HEK293 (cell line): ENCODE data around the gene PRKAB1.

ENCODE experiments used
- CTCF ChIA-PET: fragments of 350-600 bp; formaldehyde crosslinking; extraction: SDS; loops from one replicate; lab custom pipeline; 2021; ENCODE audit warnings: antibody characterized with exemption; lab: Yijun Ruan, JAX
- POLR2A ChIA-PET: fragments of 300-600 bp; formaldehyde crosslinking; extraction: SDS; loops from one replicate; lab custom pipeline; 2020; ENCODE audit warnings: antibody characterized with exemption, inconsistent platforms; lab: Yijun Ruan, JAX
- H3K27ac ChIP-seq: fragments of 200-500 bp; sonication (Bioruptor generic); 2 replicates; pipeline ENCODE4 v1.5.1; 2014; ENCODE audit warnings: low read depth, low read length, control low read depth, inconsistent platforms; ENCODE audit errors: extremely low read depth
- H3K36me3 ChIP-seq, 2 experiments: fragments of 200-500 bp in 1 of 2; sonication (Bioruptor generic) in 1 of 2; 1 replicate in 1 of 2; 2 replicates in 1 of 2; pipeline ENCODE4 v1.5.1; 2014 to 2017; ENCODE audit warnings: inconsistent platforms in 2 of 2, low read length in 2 of 2; ENCODE audit not compliant: control insufficient read depth in 2 of 2, insufficient read depth in 1 of 2
- H3K4me1 ChIP-seq: fragments of 200-500 bp; sonication (Bioruptor generic); 2 replicates; pipeline ENCODE4 v1.5.1; 2014; ENCODE audit warnings: mild to moderate bottlenecking, low read length, inconsistent platforms; ENCODE audit not compliant: control insufficient read depth, insufficient read depth
- H3K4me3 ChIP-seq: 2 replicates; pipeline ENCODE4 v1.5.1; 2011; ENCODE audit warnings: low read depth, mild to moderate bottlenecking, control low read depth, low read length, moderate library complexity
- H3K9me3 ChIP-seq: fragments of 200-500 bp; sonication (Bioruptor generic); 2 replicates; pipeline ENCODE4 v1.5.1; 2014; ENCODE audit warnings: low read depth, low read length, inconsistent platforms; ENCODE audit not compliant: control insufficient read depth, insufficient read depth
- EGR2 ChIP-seq: fragments of 450-650 bp; formaldehyde crosslinking; IDR thresholded peaks from 2 replicates; pipeline ENCODE4 v1.5.1; 2016; ENCODE audit warnings: low read depth, missing biosample characterization, missing genetic modification characterization
- KLF1 ChIP-seq: fragments of 450-650 bp; formaldehyde crosslinking; IDR thresholded peaks from 2 replicates; pipeline ENCODE4 v1.5.1; 2016; ENCODE audit warnings: missing biosample characterization, missing genetic modification characterization
- SCRT2 ChIP-seq: fragments of 450-650 bp; formaldehyde crosslinking; IDR thresholded peaks from 2 replicates; pipeline ENCODE4 v1.5.1; 2016; ENCODE audit warnings: missing biosample characterization, missing genetic modification characterization
- SETDB1 ChIP-seq: IDR thresholded peaks from one replicate; pipeline ENCODE4 v1.6.1; 2017; ENCODE audit warnings: mild to moderate bottlenecking, low read length, moderate library complexity, mixed read lengths; ENCODE audit not compliant: insufficient read length
- YY1 ChIP-seq: fragments of 450-650 bp; formaldehyde crosslinking; IDR thresholded peaks from 2 replicates; pipeline ENCODE4 v1.5.1; 2018; ENCODE audit warnings: missing biosample characterization, missing genetic modification characterization
- ZBTB48 ChIP-seq: fragments of 450-650 bp; formaldehyde crosslinking; IDR thresholded peaks from 2 replicates; pipeline ENCODE4 v1.5.1; 2016; ENCODE audit warnings: missing biosample characterization, missing genetic modification characterization
- ZFHX2 ChIP-seq: fragments of 450-650 bp; formaldehyde crosslinking; conservative IDR thresholded peaks from 2 replicates; pipeline ENCODE4 v1.5.1; 2016; ENCODE audit warnings: missing biosample characterization, missing genetic modification characterization
- ZFP37 ChIP-seq: fragments of 450-650 bp; formaldehyde crosslinking; IDR thresholded peaks from 2 replicates; pipeline ENCODE4 v1.5.1; 2016; ENCODE audit warnings: missing biosample characterization, missing genetic modification characterization
- ZNF169 ChIP-seq: fragments of 450-650 bp; formaldehyde crosslinking; IDR thresholded peaks from 2 replicates; pipeline ENCODE4 v1.5.1; 2016; ENCODE audit warnings: missing biosample characterization, missing genetic modification characterization
- ZNF223 ChIP-seq: fragments of 450-650 bp; formaldehyde crosslinking; IDR thresholded peaks from 2 replicates; pipeline ENCODE4 v1.5.1; 2016; ENCODE audit warnings: missing biosample characterization, missing genetic modification characterization
- ZNF302 ChIP-seq: fragments of 450-650 bp; formaldehyde crosslinking; IDR thresholded peaks from 2 replicates; pipeline ENCODE4 v1.5.1; 2016; ENCODE audit warnings: missing biosample characterization, missing genetic modification characterization, low read depth
- ZNF335 ChIP-seq: fragments of 450-650 bp; formaldehyde crosslinking; conservative IDR thresholded peaks from 2 replicates; pipeline ENCODE4 v1.5.1; 2016; ENCODE audit warnings: missing biosample characterization, missing genetic modification characterization
- ZNF501 ChIP-seq: fragments of 450-650 bp; formaldehyde crosslinking; IDR thresholded peaks from 2 replicates; pipeline ENCODE4 v1.5.1; 2016; ENCODE audit warnings: missing biosample characterization, missing genetic modification characterization
- ZNF530 ChIP-seq: fragments of 450-650 bp; formaldehyde crosslinking; IDR thresholded peaks from 2 replicates; pipeline ENCODE4 v1.5.1; 2016; ENCODE audit warnings: low read depth, missing biosample characterization, missing genetic modification characterization
- ZNF677 ChIP-seq: fragments of 450-650 bp; IDR thresholded peaks from 2 replicates; pipeline ENCODE4 v1.5.0; 2018; ENCODE audit warnings: missing biosample characterization, mild to moderate bottlenecking, missing genetic modification characterization, moderate library complexity
- ZNF701 ChIP-seq: fragments of 450-650 bp; formaldehyde crosslinking; IDR thresholded peaks from 2 replicates; pipeline ENCODE4 v1.5.1; 2016; ENCODE audit warnings: missing biosample characterization, missing genetic modification characterization

The PRKAB1 gene

DNA sequence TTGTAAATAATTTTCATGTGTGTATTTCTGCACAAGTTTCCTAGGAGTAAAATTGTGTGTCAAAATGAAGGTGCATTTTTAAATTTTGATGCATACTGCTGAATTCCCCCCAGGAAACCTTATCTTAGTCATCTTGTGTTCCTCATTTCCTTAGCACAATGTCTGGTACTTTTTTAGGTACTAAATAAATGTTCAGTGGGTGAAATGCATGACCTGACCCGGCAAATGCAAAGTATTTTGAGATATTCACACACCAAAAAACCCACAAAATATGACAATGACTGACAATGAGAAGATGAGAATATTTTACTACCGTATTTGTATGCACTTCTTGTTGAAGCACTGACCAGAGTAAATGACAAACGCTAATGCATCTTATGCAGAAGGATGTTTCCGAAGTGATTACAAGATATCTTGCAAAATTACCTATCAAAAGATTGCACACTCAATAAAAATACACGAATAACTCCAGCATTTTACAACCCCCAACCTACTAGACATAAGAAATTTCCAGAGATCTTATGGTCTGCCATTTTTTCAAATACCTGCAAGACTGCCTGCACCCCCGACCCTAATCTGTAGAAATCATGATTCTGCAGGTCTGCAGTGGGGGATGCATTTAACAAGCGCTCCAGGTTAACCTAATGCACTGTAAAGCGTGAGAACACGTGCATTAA, 895 bp upstream of the PRKAB1 start:
- H3K4me3 ChIP-seq = peak overlapping the region; percentile 31
- TF ChIP-seq ZNF223 (tag by site-specific recombination) = peak; percentile 64; the same call in 1 of the 2 replicates
- no peak for TF ChIP-seq ZNF677 (tag by site-specific recombination)
- H3K36me3 ChIP-seq = peaks cover 4 to 25% of the 10 kb centered on the region in 2 experiments
- CTCF ChIA-PET = interaction anchor here (0.5 to 1.6 kb wide), 7 partner anchors 9 to 223 kb away, joined by 3 to 5 read pairs (median 4); no protein-coding TSS in a partner anchor
- no peaks in the 10 kb centered on the region for H3K4me1 ChIP-seq
- POLR2A ChIA-PET = interaction anchor here (0.5 to 0.7 kb wide), 2 partner anchors 10 to 535 kb away, joined by 3 read pairs; no protein-coding TSS in a partner anchor
- no peaks in the 10 kb centered on the region for H3K9me3 ChIP-seq
- H3K27ac ChIP-seq = no peak overlapping the region

DNA sequence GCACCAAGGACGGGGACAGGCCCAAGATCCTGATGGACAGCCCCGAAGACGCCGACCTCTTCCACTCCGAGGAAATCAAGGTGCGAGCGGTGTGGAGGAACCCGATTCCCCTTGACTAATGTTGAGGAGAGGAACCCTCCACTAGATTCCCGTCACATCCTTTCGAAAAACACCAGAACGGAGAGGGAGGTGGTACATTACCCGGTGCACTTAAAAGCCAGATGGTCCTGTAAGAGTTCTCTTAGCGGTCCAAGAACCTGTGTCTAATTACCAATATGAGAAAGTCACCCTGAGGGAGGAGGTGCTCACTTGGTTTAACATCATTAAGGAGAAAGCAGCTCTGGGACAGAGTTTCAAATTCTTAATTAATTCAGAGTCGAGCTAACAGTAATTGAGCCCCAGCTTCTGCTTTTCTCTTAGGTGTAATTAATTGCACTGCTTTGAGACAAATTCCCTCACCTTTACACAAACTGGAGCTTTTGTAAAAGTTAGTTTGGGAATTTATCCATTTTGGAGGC, 450 bp downstream of the PRKAB1 start:
- Histone ChIP-seq H3K36me3 (peaks cover 16 to 38% of the 10 kb centered on the region in 2 experiments), H3K9me3 (no peaks in the 10 kb centered on the region), H3K4me3 (peak overlapping the region; percentile 73), H3K4me1 (no peaks in the 10 kb centered on the region), H3K27ac (peak overlapping the region; percentile 94)
- TF ChIP-seq ZBTB48 (tag by site-specific recombination) = 0 out of 2 replicates have a peak, but pooled peaks have one; percentile 9
- TF ChIP-seq ZNF335 = peak; percentile 1; the same call in 1 of the 2 replicates
- TF ChIP-seq YY1 = 0 out of 2 replicates have a peak, but pooled peaks have one; percentile 7
- no peak for TF ChIP-seq SCRT2
- no peak for TF ChIP-seq ZNF701 (tag by site-specific recombination)
- no peak for TF ChIP-seq ZNF169
- TF ChIP-seq ZFP37 (tag by site-specific recombination) = no peak
- no peak for TF ChIP-seq SETDB1
- no peak for TF ChIP-seq ZNF501 (tag by site-specific recombination)
- TF ChIP-seq ZNF302 = no peak
- CTCF ChIA-PET = interaction anchor here (0.6 to 1.6 kb wide), 9 partner anchors 8 to 343 kb away, joined by 3 to 5 read pairs (median 3); no protein-coding TSS in a partner anchor
- POLR2A ChIA-PET = no interaction called here

DNA sequence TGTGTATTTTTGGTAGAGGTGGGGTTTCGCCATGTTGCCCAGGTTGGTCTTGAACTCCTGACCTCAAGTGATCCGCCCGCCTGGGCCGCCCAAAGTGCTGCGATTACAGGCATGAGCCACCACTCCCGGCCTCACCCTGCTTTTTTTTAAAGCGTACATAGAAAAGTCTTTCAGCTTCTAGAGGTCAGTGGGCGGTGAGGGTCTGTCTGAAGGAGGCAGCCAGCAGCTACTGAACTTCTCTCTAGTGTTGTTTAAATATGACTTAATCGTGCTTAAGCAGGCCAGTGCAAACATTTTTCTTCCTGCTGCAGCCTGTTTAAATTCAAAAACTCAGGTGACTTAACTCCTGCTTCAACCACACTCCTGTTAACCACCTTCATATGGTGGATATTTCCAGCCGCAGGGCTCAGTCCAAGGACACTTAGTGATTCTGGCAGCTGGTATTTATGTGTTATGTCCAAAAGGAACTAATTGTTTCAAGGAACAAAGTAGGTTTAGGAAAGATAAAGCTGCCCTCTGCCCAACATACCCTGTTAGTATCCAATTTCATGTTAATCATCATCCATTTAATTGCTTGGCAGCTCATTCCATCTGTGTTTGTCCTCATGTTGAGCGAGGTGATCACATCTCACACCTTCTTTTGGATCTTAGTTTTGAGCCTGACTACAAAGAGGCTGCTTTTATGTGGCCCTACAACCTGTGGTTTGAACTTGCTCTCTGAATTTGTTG, 2.0 kb downstream of the PRKAB1 start:
- Histone ChIP-seq H3K27ac (no peak overlapping the region), H3K36me3 (peaks cover 27 to 53% of the 10 kb centered on the region in 2 experiments)
- TF ChIP-seq KLF1 (tag by site-specific recombination) (peak; percentile 67), ZFHX2 (tag by site-specific recombination) (peak; percentile 19; the same call in 1 of the 2 replicates), EGR2 (0 out of 2 replicates have a peak, but pooled peaks have one; percentile 8), SCRT2 (no peak)
- TF ChIP-seq, all 188 proteins: peak for 3
- H3K9me3 ChIP-seq = no peaks in the 10 kb centered on the region
- POLR2A ChIA-PET = interaction anchor here (0.6 kb wide), 1 partner anchor 383 kb away, joined by 4 read pairs; no protein-coding TSS in a partner anchor
- H3K4me3 ChIP-seq = no peak overlapping the region
- H3K4me1 ChIP-seq = no peaks in the 10 kb centered on the region
- CTCF ChIA-PET = interaction anchor here (0.6 kb wide), 1 partner anchor 260 kb away, joined by 3 read pairs; no protein-coding TSS in a partner anchor

DNA sequence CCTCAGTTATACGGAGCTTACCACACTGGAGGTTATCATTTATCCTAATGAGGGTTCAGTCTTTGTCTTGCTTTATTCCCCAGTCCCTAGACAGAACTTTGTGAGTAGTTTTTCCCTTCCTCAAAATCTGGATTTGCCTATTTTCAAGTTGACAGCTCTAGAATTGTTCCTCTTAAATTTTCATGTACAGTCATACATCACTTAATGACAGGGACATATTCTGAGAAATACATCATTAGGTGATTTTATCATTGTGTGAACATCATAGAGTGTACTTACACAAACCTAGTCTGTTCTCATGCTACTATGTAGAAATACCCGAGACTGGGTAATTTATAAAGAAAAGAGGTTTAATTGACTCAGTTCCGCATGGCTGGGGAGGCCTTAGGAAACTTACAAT, 3.1 kb downstream of the PRKAB1 start:
- POLR2A ChIA-PET = no interaction called here
- CTCF ChIA-PET = interaction anchor here (0.6 kb wide), 1 partner anchor 12 kb away, joined by 3 read pairs; no protein-coding TSS in a partner anchor

More for the DNA sequence above, 3.1 kb downstream of the PRKAB1 start:
- Histone ChIP-seq H3K27ac (no peak overlapping the region), H3K4me3 (no peak overlapping the region), H3K9me3 (no peaks in the 10 kb centered on the region), H3K4me1 (no peaks in the 10 kb centered on the region)
- TF ChIP-seq ZNF530 = no peak
- TF ChIP-seq, all 188 proteins: peak for 0
- H3K36me3 ChIP-seq = peaks cover 28 to 65% of the 10 kb centered on the region in 2 experiments
